Measurements from ENCODE around the gene OBSCN.
A peak's percentile ranks its signal among the peaks of the same experiment; 100 is the strongest.

OBSCN gene

DNA sequence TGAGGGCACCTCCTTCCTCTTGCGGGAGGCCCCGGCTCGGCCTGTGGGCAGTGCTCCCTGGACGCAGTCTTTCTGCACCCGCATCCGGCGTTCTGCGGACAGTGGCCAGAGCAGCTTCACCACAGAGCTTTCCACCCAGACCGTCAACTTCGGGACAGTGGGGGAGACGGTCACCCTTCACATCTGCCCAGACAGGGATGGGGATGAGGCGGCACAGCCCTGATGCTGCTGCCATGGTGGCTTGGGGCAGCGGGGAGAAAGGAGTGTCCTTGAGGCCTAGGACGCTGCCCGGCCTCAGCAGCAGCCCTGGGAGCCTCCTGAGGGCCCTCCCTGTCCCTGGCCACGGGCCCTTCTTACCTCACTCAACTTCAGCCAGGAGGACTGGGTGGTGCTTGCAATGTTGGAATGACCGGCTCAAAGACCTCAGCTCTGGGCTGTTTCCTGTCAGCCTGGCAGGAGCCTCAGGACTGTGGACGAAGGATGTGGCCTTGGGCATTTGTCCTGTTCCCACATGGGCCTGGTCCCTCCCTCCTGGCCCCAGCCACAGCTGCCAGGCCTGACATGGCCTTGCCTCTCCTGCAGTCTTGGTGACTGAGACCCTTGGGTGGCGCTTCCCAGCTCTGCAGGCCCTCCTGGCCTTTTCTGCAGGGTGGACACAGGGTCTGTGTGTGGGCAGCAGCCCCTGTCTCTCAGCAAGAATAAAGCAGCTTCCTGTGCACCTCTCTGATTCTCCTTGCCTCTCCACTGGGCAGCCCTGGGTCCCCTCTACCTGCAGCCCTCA is 152.9 kb downstream of the OBSCN start:
- no peak for DNase-seq

DNA sequence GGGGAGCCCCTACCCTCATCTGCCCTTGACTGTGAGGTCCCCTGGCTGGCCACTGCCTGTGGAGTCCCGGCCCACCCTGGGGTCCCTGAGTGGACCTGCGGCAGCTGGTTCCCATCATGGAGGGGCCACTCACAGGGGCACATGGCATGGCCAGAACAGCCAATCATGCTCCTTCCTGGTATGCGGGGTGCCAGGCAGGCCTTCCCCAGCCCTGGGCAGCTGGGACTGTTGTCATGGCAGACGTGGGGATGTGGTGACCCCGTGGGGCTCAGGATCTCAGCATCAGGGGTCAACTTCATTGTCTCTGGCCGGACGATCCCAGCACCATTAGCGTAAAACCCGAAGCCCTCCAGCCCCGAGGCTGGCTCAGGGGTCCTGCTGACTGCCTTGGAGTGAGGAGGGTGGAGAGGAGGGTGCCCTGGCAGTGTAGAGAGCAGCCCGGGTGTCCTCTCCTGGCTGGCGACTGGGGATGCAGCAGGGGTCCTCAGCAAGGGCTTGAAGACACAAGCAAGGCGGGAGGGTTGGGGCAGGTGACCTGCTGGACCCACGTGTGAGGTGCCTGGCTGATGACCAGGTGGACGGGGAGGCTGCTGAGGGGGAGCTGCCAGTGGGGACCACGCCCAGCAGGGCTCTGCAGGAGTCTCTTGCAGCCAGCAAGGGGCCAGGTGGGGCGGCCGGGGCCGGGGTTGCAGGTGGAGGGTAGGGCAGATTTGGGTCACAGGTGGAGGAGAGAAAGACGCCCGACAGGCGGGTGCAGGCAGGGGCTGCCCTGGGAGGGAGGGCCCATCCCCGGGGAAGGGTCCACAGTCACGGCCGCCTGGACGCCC is 153.7 kb downstream of the OBSCN start:
- no peak for DNase-seq

DNA sequence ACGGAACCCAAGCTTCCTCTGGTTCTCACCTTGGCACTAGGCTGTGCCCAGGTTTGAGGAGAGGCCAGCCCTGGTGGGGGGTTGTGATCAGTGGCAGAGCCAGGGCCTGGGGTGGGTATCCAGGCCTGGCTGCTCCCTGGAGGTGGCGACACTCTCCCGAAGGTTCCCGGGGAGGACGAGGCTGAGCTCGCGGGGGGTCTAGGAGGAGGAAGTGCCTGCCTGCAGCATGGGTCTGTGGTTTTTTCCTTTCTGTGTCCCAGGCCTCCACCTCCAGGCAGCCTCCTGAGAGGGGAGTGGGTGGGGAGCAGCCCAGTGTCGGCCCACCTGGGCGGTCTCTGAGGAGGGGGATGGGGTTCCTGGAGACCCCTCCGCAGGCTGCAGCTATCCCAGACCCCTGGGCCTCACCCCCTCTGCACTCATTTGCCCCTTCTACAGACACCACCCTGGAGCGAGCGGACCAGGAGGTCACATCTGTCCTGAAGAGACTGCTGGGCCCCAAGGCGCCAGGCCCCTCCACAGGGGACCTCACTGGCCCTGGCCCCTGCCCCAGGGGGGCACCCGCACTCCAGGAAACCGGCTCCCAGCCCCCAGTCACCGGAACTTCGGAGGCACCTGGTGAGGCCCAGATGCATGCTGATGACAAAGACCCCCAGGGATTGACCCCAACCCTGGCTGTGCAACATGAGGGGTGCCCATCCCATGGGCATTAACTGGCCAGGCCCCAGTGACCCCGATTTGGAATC is 154.5 kb downstream of the OBSCN start:
- no peak for DNase-seq

DNA sequence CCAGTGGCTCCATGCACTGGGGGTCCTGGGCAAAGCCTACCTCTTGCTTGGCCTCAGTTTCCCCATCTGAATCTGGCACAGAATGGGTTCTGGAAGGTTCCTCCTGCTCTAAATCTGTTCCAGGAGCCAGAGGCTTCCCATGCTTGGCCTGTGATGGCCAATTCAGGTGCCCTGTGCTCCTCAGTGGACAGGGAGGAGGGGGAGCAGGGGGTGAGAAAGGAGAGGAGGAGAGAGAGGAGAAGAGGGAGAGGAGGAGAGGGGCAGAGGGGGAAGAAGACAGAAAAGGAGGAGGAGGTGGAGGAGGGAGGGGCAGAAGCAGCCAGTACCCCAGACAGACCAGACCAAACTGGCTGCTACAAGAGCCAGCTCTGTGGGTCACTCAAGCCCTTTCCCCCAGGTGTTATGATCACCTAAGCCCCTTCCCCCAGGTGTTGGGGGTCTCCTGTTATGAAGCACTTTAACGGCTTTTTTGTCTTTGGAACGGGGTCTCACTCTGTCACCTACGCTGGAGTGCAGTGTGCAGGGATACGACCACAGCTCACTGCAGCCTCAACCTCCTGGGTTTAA is 155.1 kb downstream of the OBSCN start:
- DNase-seq = no peak

GRCh38 chr1:228363686-228364067 is 155.8 kb downstream of the OBSCN start:
- no peak for DNase-seq

DNA sequence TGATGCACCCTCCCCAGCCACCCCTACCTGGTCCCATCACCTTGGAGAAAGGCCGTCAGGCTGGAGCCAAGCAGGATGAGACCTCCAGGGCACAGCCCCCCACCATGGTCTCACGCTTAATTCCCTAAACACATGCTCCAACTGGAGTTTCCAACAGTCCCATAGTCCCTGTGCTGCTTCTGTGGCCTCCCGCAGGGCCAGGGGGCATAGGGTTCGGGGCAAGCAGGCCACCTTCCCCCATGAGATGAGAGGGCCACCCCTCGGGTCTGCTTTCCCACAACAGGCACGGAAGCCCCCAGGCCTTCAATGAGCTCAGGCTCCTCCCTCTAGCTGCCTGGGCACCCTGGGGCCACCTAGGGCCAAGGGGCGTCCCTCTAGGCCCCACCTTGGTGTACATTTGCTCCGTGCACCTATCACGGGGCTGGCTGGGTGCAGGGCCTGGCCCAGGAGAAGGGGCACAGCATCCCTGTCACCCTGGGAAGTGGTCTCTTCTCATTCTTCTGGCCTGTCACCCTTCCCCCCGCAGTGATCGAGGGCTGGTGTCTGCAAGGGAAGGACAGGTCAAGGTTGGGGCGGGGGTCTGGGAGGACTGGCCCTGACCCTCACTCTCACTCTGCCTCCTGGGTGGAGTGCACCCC is 156.3 kb downstream of the OBSCN start:
- no peak for DNase-seq

GRCh38 chr1:228364706-228365213 is 156.9 kb downstream of the OBSCN start:
- no peak for DNase-seq

DNA sequence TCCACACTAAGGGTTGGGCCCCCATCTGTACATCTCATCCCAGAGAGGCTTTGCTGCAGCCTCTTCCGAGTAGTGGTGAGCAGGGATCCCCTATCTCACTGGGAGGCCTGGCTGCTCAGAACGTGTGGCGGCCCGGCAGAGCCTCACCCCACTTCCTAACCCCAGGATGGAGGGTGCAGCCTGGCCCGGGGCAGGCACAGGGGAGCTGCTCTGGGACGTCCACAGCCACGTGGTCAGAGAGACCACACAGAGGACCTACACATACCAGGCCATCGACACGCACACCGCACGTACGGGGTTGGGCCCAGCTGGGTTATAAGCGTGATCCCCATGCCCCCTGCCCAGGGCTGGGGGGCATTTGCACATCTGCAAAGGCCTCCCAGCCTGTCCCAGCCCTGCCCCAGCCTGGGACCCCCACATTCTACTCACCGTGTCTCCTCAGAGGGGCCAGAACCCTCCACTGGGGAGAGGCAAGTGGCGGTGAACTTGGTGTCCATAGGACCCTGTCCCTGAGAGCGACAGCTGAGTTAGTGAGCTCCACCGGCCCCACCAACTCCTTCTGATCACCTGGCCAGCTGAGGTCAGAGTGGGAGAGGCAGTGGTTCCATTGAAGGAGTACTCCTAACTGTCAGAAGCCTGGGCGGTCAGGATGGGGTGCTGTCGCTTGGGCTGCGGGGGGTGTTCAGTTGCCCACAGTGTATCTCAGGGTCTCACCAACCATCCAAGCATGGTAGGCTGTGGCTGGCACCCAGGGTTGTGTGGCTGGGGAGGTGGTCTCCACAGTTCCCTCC is 157.6 kb downstream of the OBSCN start:
- DNase-seq = no peak

- DNase-seq = no peak
These were observed 158.4 kb downstream of the OBSCN start for GRCh38 chr1:228366062-228366865.

GRCh38 chr1:228366866-228367741 is 159.3 kb downstream of the OBSCN start:
- DNase-seq = no peak

DNA sequence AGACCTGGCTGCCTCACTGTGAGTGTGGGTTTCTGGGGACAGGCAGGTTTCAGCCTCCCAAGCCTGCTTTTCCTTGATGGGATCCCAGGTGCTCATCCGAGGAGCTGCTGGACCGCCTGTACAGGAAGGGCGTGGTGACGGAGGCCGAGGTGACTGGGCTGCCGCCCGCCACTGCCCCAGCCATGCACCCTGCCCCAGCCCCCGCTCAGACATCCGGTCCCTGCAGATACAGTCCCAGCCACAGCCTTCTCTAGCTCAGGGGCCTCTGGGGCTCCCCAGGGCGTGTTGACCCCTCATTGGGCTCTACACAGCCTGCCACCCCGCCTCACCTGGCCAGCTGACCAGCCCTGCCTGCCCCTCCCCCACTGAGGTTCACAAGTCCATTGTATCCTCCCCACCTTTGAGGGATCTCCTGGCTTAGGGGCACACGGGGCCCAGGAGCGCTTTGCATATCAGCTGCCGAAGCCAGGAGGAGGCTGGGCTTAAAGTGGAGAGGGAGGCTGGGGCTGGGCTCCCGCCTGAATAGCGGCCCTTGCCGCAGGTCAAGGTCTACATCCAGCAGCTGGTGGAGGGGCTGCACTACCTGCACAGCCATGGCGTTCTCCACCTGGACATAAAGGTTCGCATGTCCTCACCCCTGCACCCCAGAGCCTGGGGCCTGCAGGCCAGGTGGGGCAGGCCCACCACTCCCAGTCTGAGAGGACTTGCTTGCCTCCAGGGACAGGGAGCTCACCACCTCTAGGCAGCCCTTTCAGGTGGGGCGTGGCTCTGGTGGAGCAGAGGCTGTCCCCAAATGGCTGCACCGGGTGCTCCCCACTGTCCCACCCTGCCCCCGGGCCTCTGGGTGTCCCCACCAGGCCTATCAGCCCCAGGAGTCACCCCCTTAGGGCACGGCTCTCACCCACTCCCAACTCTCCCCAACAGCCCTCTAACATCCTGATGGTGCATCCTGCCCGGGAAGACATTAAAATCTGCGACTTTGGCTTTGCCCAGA is 160.3 kb downstream of the OBSCN start:
- DNase-seq = no peak

DNA sequence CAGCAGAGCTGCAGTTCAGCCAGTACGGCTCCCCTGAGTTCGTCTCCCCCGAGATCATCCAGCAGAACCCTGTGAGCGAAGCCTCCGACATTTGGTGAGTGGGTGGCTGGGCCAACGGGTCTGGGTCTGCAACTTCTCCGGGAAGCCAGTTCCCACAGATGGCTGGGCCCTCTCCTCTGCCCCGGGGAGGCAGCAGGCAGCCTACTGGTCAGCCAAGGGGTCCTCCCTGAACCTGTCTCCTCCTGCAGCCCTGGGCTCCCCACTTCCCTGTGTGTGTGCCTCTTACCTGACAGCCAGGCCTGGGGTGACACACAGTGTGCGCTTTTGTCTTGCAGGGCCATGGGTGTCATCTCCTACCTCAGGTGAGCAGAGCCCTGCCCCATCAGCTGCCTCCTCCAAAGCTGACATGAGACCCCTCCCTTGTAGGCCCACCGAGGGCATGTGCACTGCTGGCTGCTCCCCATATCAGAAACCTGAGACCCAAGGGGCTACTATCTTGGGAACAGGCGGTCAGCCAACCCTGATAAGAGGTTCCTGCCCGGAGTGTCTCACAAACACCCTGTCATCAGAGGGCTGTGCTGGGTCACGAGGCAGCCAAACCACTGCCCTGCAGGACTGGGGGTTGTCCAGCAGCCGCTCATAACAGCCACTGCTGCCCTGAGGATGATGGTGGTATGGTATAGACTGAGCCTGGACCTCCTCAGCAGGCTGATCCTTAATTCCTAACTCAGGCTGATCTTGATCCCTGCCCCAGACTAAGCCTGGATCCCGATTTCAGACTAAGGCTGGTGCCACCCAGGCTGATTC is 161.2 kb downstream of the OBSCN start:
- no peak for DNase-seq

DNA sequence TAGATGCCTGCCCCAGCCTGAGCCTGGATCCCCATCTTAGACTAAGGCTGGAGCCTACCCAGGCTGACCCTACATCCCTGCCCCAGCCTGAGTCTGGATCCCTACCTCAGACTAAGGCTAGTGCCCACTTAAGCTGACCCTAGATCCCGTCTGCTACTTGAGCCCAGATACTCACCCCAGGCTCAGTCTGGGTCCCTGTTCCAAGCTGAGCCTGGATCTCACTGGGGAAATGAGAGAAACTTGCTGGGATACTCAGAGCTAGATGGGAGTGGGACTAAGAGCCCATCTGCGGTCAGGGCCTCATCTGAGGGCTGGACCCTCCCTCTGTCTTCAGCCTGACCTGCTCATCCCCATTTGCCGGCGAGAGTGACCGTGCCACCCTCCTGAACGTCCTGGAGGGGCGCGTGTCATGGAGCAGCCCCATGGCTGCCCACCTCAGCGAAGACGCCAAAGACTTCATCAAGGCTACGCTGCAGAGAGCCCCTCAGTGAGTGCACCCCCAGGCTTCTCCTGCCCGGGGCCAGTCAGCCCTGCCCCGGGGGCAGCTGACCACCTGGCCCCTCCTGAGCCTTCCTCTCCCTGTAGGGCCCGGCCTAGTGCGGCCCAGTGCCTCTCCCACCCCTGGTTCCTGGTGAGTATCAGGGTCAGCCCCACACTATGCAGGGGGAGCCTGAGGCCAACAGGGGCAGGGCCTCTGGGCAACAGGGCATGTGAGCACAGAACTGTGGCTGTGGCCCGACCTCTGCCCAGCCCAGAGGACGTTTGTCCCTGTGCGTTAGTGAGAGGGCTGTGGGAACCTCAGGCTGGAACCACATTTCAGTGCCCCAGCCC is 162.0 kb downstream of the OBSCN start:
- DNase-seq = no peak

DNA sequence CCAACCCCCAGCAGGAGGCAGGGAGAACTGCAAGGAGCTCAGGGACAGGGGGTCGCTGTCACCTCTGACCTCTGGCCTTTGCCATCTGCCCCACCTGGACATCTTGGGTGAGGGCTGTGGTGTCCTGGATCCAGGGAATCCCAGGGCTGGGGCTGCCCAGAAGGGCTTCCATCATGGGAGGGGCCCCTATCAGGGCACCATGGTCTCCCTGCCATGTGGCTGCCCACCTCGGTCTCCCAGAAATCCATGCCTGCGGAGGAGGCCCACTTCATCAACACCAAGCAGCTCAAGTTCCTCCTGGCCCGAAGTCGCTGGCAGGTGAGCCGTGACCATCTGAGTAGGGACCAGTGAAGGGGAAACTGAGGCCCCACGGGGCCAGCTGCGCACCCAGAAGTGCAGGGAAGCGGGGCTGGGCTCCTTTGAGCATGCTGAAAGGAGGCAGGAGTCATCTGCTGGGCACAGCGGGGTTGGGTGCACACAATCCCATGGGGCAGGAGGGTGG is 162.6 kb downstream of the OBSCN start:
- no peak for DNase-seq

DNA sequence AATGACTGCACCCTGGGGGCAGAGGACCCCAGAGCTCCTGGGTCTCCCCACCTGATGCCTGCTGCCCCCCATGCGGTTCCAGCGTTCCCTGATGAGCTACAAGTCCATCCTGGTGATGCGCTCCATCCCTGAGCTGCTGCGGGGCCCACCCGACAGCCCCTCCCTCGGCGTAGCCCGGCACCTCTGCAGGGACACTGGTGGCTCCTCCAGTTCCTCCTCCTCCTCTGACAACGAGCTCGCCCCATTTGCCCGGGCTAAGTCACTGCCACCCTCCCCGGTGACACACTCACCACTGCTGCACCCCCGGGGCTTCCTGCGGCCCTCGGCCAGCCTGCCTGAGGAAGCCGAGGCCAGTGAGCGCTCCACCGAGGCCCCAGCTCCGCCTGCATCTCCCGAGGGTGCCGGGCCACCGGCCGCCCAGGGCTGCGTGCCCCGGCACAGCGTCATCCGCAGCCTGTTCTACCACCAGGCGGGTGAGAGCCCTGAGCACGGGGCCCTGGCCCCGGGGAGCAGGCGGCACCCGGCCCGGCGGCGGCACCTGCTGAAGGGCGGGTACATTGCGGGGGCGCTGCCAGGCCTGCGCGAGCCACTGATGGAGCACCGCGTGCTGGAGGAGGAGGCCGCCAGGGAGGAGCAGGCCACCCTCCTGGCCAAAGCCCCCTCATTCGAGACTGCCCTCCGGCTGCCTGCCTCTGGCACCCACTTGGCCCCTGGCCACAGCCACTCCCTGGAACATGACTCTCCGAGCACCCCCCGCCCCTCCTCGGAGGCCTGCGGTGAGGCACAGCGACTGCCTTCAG is 163.3 kb downstream of the OBSCN start:
- DNase-seq = peak; percentile 50

All from NCI-H2171 treated with DMSO at 0.1 percent for 48 hours (cell line).